HG02763 (cell line): ENCODE measurements around the gene SPATA45.

Experiments
- ATAC-seq: cut with Tn5 transposase; IDR thresholded peaks from one replicate; pipeline ENCODE4 v1.9.1; 2021; ENCODE audit warnings: mild to moderate bottlenecking, moderate library complexity; ENCODE audit not compliant: unreplicated experiment

Gene SPATA45

DNA sequence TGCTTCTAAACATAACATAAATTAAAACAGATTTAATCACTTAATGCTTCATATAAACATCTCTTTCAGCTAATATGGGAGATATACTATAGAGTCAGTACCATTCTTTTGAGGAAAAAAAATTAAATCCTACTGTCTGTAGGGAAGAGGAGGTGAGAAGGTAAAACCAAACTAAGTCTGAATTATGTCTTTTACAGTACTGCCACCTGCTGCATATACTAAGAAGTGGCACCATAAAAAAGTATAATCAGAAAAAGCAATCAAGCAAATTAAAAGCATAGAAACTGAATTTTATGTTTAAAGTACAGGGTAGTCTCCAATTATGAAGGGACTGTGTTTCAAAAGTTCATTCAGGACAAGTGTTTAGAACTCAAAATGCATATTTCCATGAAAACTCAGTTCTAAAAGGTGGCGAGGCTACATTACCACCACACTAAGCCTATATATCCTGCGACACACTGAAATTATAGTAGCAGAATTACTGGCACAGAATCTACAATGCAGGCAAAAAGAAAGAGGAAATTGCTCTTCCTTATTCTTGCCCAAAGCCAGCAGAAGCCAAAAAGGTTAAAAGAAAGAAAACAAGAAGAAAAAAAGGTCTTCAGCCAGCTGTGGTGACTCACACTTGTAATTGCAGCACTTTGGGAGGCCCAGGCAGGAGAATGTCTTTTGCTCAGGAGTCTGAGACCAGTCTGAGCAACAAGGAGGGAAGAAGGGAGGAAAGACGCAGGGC lies 64.9 kb downstream of the SPATA45 start:
- ATAC-seq: no peak

DNA sequence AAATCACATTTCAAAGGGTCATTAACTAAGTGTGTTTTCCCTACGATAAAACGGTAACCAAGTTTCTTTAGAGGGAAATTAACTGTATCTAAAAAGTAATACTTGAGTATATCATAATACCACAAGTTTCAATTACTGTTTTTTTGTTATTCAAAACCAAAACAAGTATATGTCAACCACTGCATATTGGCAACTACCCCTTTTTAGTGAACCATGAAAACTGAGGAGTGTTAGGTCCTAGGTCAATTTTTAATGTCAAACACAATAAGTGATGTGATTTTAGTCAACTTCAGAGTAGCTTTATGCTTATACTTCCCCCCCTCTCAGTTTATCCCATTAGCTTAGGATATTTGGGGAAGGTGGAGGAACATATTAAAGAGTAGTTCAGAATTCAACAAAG lies 66.2 kb downstream of the SPATA45 start:
- ATAC-seq: no peak

DNA sequence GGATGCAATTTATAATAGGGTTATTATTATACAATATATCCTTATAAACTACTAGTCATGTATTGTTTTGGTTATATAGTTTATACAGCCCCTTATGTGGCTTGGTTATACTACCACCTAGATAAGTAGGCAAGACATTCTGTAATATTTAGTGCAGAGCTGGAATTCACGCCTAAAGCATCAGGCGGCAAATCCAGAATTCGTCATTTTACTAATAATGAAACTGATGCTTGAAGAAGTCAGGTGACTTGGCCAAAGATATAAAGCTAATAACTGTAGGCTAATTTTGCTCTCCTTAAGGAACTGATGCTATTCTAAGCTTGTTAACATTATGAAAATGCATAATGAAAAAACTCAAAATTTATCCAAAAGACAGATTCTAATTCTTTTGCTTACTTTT lies 66.7 kb downstream of the SPATA45 start:
- no peak for ATAC-seq
